ENCODE results near the gene CACNB1. TPM values are rescaled to one million over a fixed set of nuclear protein-coding genes. Genes with fewer than 3 reads are reported as not detected.
A peak's percentile ranks its signal among the peaks of the same experiment; 100 is the strongest.

Gene CACNB1
- polyA plus RNA-seq, 1 of the 3 experiments (the other 2 are of a cell fraction), result 7.4 TPM

GRCh38 chr17:39165178-39165840 lies 32.2 kb downstream of the CACNB1 start:
- no peak overlapping the region for H3K27ac ChIP-seq (ENCODE audit: low read depth in 2 of 2, low read length in 1 of 2)
- H3K9me2 ChIP-seq, result no peaks in the 10 kb centered on the region
- H3K4me1 ChIP-seq (ENCODE audit: control insufficient read depth in 1 of 2, insufficient read depth in 2 of 2, low read depth in 1 of 2, low read length in 1 of 2), result peaks cover 0 to 3% of the 10 kb centered on the region in 2 experiments; a peak in 2 of 4 replicates
- 36% methylated on average over 24 of the region's 51 CpGs for WGBS (ENCODE audit: low lambda C conversion rate)
- no peaks in the 10 kb centered on the region for H3K27me3 ChIP-seq (ENCODE audit: insufficient read depth)
- DNase-seq, result no peak
- ChIA-PET POLR2A (interaction anchor here (1.0 to 1.9 kb wide), 6 partner anchors 10 to 296 kb away, joined by 3 to 7 read pairs (median 4); partner anchors contain the start of genes LASP1 and RPL19), CTCF (interaction anchor here (0.7 to 5.7 kb wide), 30 partner anchors 9 to 401 kb away, joined by 3 to 108 read pairs (median 4); partner anchors contain the start of genes CACNB1 and RPL23)
- H3K79me2 ChIP-seq (ENCODE audit: insufficient read depth), result no peaks in the 10 kb centered on the region
- TF ChIP-seq MEF2A (IDR thresholded peaks at IDR 0.05; ENCODE audit: borderline replicate concordance, low read depth) (no peak), TEAD4 (IDR thresholded peaks at IDR 0.05; ENCODE audit: borderline replicate concordance, insufficient read depth) (no peak), REST (IDR thresholded peaks at IDR 0.05; ENCODE audit: low read depth, low read length) (no peak), RCOR1 (IDR thresholded peaks at IDR 0.05; ENCODE audit: low read length) (no peak), ELF1 (IDR thresholded peaks at IDR 0.05) (no peak), USF2 (IDR thresholded peaks at IDR 0.05; ENCODE audit: borderline replicate concordance, low read depth, low read length) (no peak), JUND (IDR thresholded peaks at IDR 0.05) (no peak), GATA2 (CRISPR knock-in tag; IDR thresholded peaks at IDR 0.05) (no peak), TAF1 (IDR thresholded peaks at IDR 0.05; ENCODE audit: borderline replicate concordance, low read depth, low read length) (no peak), NRF1 (IDR thresholded peaks at IDR 0.05; ENCODE audit: low read depth, low read length) (no peak), RAD21 (IDR thresholded peaks at IDR 0.05; ENCODE audit: low read length) (no peak), FOXJ3 (CRISPR knock-in tag; IDR thresholded peaks at IDR 0.05) (no peak), CHD2 (IDR thresholded peaks at IDR 0.05; ENCODE audit: low read length, partially characterized antibody) (no peak), IRF3 (IDR thresholded peaks at IDR 0.05; ENCODE audit: low read depth, low read length) (no peak), ZBTB33 (IDR thresholded peaks at IDR 0.05; ENCODE audit: borderline replicate concordance, low read depth) (no peak), FOSL2 (IDR thresholded peaks at IDR 0.05; ENCODE audit: borderline replicate concordance, low read depth) (no peak), SIN3A (IDR thresholded peaks at IDR 0.05; ENCODE audit: borderline replicate concordance, low read depth, low read length) (no peak)
- TF ChIP-seq, protein P1, sequence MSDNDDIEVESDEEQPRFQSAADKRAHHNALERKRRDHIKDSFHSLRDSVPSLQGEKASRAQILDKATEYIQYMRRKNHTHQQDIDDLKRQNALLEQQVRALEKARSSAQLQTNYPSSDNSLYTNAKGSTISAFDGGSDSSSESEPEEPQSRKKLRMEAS (IDR thresholded peaks at IDR 0.05; ENCODE audit: low read depth), result no peak
- TF ChIP-seq, protein P2, sequence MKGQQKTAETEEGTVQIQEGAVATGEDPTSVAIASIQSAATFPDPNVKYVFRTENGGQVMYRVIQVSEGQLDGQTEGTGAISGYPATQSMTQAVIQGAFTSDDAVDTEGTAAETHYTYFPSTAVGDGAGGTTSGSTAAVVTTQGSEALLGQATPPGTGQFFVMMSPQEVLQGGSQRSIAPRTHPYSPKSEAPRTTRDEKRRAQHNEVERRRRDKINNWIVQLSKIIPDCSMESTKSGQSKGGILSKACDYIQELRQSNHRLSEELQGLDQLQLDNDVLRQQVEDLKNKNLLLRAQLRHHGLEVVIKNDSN (IDR thresholded peaks at IDR 0.05; ENCODE audit: borderline replicate concordance, low read depth), result no peak
- no peaks in the 10 kb centered on the region for H3K36me3 ChIP-seq (replicated peaks in 1 of 2; ENCODE audit: control insufficient read depth in 1 of 2, insufficient read depth in 2 of 2, low read length in 1 of 2)
- H3K9ac ChIP-seq, result 0 out of 2 replicates have a peak overlapping the region, but pooled peaks have one; percentile 23
- no peaks in the 10 kb centered on the region for H3K9me3 ChIP-seq
- peak overlapping the region; percentile 95; the same call in 1 of the 2 replicates for H2AFZ ChIP-seq (ENCODE audit: low read depth)
- peak overlapping the region; percentile 75 for H3K4me2 ChIP-seq
- H4K20me1 ChIP-seq (ENCODE audit: insufficient read depth), result no peaks in the 10 kb centered on the region
- H3K4me3 ChIP-seq (ENCODE audit: low read depth in 2 of 2, low read length in 1 of 2), result peak overlapping the region; percentile 50 to 62
- peaks cover 5% of the 10 kb centered on the region for H3F3A ChIP-seq (replicated peaks; ENCODE audit: insufficient read depth)
